Activated CD4-positive, alpha-beta T cell treated with anti-CD3 and anti-CD28 coated beads, Interleukin-2, Interleukin-4, amounts not matched to agents 100 ng/mL and 50 ng/mL, durations not matched to agents 16 hours and 8 hours (primary cell): ENCODE measurements around the gene IGSF1.

Source experiments
- DNase-seq: peaks from one replicate; pipeline ENCODE4 v3.0.0-alpha.2; 2020; ENCODE audit warnings: low spot score

IGSF1 gene, protein sequence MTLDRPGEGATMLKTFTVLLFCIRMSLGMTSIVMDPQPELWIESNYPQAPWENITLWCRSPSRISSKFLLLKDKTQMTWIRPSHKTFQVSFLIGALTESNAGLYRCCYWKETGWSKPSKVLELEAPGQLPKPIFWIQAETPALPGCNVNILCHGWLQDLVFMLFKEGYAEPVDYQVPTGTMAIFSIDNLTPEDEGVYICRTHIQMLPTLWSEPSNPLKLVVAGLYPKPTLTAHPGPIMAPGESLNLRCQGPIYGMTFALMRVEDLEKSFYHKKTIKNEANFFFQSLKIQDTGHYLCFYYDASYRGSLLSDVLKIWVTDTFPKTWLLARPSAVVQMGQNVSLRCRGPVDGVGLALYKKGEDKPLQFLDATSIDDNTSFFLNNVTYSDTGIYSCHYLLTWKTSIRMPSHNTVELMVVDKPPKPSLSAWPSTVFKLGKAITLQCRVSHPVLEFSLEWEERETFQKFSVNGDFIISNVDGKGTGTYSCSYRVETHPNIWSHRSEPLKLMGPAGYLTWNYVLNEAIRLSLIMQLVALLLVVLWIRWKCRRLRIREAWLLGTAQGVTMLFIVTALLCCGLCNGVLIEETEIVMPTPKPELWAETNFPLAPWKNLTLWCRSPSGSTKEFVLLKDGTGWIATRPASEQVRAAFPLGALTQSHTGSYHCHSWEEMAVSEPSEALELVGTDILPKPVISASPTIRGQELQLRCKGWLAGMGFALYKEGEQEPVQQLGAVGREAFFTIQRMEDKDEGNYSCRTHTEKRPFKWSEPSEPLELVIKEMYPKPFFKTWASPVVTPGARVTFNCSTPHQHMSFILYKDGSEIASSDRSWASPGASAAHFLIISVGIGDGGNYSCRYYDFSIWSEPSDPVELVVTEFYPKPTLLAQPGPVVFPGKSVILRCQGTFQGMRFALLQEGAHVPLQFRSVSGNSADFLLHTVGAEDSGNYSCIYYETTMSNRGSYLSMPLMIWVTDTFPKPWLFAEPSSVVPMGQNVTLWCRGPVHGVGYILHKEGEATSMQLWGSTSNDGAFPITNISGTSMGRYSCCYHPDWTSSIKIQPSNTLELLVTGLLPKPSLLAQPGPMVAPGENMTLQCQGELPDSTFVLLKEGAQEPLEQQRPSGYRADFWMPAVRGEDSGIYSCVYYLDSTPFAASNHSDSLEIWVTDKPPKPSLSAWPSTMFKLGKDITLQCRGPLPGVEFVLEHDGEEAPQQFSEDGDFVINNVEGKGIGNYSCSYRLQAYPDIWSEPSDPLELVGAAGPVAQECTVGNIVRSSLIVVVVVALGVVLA (N-terminal part only)

DNA sequence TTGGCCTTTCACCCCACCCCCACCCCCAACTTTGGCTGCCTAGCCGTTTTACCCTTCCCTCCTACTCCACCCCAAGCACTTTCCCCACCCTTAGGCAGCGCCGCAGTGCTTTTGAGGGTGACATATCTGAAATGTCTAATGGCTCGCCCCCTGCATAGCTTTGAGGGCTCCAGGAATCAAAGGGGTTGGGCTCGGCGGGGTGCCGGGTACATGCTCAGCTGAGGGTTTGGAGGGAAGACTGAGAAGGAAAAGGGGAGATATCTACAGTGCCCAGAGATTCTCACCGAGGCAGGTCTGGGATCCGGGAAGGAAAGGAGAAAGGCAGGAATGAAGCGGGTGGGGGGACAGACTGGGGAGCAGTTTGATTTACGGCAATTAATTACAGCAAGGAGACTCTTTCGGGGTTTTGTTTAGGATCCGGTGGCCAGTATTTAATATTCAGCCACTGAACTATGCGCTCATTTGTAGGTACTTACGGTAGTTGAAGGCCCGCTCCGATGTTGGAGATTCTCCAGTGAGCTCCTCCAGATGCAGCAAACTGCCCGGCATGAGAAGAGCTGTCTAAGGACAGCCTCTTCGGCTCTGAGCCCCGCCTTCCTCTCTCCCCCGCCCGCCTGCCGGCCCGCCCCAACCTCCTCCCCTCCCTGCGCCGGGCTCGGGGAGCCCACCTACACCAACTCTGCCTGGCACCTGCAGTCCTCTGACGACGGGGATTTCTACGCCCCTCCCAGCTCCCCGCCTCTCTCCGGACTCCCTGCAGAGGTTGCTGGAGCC, at the start of gene IGSF1:
Gene IGSF1, minus strand, starts transcription at position 569 of the 774 bp plus-strand sequence. CDS start 2,632 bp downstream, outside the sequence.
- no peak for DNase-seq

DNA sequence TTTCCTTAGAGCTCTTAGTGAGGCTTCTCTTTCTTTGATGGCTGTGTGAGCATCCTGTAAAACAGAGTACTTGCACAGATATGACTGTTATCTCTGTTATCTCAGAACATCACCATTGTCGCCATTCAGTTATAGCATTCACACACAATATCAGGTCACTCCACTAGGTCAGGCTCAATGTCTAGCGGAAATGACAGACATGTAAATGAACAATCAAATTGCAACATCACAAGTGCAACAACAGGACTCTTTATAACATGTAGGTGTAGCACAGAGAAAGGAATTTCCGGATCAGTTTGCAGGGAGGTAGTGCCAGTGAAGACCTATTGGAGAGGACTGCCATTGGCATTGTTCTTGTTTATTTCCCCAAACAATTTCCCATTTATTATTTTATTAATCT, 43.2 kb upstream of the IGSF1 start:
- DNase-seq, result no peak

DNA sequence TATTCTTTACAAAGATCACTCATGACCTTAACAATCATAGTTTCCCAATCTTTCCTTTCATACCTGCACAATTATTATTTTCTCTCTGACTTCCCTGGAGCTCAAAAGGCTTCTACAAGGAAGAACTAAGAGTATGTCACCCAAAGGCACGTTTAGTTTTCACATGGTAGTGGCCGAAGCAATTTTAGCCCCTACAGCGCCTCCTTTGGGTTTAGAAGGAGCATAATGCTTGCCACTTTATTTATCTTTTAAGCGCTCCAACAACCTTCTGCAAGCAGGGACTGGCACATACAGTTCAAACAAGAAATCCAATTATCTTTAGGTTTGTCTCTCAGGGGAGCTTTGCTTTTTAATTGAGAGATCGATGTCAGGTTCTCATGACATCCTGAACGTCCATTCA, 42.0 kb upstream of the IGSF1 start:
- DNase-seq, result no peak

DNA sequence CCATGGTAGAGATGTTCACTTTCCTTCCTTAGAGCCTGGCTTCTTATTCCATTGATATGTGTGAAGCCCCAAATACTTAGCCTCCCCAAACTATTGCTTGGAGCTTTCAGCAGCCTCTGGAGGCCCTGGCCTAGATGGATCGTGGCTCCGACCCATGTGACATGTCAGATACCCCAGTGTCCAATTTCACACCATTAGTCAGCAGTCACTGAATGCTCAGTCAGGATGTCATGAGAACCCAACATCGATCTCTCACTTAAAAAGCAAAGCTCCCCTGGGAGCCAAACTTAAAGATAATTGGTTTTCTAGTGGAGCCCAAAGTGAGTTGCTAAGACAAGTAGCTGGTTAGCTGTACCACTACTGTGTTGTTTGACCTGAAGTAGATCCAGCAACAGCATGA, 41.6 kb upstream of the IGSF1 start:
- DNase-seq, result no peak

DNA sequence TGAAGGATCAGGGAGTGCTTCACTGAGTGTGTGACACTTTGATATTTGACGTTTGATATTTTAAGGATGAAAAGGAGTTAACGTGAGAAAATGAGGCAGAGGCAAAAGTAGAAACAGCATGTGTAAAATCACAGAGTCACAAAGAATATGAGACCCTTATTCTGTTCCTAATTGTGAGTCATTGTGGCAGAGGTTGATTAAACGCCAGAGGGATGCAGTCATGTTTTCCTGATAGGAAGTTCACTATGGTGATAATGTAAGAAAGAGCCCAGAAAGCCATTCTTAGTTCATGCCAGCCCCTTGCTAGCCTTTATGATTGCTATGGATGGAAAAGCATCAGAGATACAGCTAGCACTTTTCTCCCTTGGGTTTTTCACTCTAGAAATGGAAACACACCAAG, 33.5 kb upstream of the IGSF1 start:
- DNase-seq, result no peak

DNA sequence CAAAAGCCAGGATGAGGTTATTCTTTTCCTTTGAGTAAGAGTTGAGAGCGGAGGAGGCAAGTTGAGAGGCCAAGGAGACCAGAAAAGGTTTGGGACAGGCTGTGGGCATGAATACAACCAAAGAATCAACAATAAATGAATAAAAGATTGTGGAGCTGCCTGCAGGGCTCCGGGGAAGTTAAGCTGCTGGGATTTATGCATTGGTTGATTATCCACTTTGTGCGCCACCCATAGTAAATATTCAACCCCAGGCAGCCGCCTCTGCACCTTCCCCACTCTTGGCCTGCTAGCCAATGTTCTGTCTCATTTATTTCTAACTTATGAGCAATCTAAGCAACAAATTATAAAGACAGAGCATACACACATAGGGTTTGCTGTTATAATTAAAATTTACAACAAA, 28.2 kb upstream of the IGSF1 start:
- no peak for DNase-seq

DNA sequence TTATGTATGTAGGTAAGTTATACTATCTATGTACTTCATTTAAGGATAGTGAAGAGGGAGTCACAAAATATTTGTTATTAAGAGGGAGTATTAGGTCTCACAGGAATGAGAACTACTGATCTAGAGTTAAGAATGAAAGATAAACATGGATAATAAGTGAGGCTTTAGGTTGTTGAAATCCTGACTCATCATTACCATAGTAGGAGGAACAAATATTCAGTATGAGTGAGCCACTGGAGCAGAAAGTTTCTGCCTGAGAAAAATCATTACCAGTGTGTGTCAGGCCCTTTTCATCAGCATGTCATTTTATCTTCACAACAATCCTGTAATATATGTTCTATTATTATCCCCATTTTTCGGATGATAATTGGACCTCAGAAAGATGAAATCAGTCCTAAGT, 27.2 kb upstream of the IGSF1 start:
- no peak for DNase-seq

DNA sequence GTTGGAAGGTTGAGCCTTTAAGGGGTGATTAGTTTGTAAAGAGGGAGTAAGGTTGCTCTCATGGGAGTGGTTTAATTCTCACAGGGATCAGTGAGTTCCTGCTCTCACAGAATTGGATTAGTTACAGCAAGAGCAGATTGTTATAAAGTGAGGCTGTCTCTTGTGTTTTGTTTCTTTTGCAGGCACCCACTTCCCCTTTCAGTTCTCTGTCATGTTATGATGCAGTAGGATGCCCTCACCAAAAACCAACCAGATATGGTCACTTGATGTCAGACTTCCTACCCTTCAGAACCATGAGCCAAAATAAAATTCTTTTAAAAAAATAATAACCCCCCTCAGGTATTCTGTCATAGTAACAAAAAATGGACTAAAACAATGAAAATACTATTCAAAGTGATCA, 19.9 kb upstream of the IGSF1 start:
- DNase-seq, result no peak

DNA sequence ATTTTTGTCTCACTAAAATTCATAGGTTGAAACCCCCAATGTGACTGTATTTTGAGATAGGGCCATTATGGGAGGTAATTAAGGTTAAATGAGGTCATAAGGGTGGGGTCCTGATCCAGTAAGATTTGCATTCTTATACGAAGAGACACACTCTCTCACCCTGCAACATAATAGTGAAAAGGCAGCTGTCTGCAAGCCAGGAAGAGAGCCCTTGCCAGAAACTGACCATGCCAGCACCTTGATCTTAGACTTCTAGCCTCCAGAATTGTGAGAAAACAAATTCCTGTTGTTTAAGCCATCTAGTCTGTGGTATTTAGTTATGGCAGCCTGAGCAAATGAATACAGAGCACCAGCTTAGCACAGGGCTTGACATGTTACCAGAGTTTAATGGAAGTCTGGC, 17.5 kb upstream of the IGSF1 start:
- no peak for DNase-seq

DNA sequence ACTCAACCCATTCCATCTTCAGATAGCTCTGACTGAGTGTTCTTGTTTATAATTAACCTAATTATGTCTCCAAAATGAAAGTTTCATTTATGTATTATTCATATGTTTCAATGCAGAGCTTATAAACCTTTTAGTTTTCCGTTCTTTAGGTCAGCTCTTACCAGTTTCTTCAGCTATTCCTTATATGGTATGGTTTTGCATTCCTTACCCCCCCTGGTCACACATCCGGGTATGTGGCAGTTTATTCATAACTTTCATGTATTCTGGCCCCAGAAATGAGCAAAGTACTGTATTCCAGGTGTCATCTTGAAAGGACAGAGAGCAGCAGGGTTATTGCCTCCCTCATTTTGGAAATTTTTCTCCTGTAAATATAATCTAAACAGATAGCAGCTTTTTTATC, 16.8 kb upstream of the IGSF1 start:
- no peak for DNase-seq

DNA sequence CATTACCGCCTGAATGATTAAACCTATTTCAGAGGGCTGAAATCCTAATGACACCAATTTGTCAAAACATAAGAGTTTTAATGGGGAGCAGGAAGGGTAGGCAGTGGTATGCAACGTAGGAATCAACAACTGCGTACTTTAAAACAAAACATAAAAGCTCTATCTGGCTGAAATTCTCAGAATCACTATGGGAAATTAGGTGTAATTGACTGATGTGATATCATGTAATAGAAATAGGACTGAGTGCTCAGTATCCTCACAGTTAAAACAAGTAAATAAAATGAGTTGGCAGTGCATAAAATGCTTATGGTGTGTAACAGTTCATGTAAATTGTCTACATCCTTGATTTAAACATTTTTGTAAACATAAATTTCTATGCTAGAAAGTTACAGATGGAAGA, 13.6 kb upstream of the IGSF1 start:
- DNase-seq, result no peak

DNA sequence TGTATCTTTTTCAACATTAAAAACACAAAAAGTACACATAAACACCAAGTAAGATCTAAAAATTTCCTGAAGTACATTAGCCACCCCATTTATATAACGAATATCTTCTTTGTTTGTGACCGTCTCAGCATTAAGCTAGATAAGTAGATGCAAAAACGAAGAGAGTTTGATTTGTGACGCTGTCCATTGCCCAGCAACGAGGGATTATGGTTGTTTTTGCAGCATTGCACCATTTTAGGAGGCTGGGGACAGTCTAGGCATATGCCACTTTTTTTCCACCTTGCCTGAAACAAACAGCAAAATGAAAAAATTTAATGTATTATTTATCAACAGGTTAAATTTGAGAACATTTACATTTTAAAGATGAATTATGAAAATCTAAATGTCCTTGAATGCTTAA, 12.0 kb upstream of the IGSF1 start:
- no peak for DNase-seq

DNA sequence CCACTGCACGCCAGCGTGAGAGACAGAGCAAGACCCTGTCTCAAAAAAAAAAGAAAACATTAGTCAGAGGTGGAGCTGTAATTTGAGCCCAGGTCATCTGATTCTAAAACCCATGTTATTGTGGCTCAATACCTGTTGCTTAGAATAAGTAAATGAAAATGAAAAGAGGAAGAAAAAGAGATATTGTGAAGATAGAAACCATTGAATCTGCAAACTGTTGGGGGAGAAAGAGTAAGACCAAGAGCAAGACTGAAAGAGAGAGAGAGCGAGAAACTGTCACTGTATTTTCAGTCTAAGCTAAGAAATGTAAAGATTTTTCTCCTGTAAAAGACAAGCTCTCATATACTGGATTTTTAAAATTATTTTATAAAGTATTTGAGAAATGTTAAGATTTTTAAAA, 9.7 kb upstream of the IGSF1 start:
- no peak for DNase-seq

DNA sequence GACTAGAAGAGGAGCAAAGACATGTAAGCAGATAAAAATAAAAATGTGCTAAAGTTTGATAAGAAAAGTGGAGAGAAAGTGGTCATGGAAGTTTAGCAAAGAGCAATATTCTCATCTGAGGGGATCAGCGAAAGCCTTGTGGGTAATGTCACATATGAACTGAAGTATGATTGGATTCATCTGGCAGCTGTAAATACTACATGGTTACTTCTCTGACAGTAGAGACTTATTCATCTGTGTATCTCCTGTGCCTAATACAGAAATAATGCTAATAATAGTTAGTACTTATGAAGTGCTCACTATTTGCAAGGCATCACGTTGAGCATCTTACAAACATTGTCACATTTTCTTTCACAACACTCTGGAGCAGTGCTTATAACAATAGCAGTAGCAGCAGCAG, 8.9 kb upstream of the IGSF1 start:
- DNase-seq, result no peak

DNA sequence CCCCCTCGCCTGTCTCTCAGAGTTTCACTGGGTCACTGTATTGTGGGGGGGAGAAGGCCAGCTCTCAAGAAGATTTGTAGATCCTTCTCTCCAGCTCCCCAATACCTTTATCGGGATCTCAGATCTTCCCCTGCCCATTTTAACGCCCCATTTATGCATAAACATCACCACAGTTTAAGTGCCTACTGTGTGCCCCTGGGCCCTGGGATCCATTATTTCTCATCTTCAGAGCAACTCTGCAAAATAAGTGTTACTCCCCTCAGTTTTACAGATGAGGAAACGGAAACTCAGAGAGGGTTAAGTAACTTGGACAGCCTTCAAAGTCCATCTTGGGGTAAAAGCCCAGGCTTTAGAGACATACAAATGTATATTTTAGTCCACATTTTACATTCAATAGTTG, 421 bp upstream of the IGSF1 start:
- no peak for DNase-seq

DNA sequence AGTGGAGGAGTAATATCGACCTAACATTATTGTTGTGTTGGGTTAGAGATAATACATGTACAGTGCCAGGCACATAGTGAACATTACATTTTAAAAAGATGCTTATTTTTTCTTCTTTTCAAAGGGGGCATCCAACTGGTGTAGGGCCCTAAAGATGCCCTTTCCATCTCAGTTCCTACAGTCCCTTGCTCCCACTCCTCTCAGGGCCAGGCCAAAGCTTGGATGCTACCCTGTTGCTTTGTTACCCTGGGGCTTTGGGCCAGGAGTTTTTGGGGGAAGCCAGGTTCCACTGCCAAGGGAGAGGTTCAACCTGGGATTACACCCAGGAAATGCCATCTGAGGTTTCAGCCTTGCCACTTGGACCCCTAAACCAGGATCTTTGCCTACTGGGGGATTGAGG, 918 bp downstream of the IGSF1 start:
- DNase-seq, result no peak

DNA sequence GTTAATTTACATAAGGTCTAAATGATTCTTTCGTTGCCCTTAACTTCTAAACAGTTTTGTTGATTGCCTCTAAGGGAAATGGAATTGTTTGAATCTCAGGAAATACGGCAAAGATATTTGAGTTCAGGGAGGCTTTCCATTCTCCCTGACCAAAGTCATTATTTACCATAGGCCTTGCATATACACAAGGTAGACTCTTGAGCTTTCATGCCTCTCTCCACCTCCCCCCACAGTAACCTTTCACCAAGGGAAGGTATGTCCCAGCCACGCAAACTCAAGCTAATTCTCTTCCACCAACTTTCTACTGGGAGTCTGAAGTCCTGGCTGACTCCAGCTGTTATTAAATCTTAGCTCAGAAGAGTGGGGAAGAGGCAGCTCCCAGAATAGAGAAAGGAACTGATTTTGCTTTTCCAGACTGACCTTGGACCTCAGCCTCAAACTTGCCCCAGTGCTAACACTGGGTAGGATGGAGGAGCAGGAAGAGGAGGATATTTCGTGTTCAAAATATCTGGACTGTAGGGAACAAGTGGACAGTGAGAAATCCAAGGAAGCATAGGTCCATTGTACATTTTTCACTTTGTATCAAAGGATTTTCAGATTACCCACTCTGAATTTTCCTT, 1.4 kb downstream of the IGSF1 start:
- DNase-seq, result no peak

DNA sequence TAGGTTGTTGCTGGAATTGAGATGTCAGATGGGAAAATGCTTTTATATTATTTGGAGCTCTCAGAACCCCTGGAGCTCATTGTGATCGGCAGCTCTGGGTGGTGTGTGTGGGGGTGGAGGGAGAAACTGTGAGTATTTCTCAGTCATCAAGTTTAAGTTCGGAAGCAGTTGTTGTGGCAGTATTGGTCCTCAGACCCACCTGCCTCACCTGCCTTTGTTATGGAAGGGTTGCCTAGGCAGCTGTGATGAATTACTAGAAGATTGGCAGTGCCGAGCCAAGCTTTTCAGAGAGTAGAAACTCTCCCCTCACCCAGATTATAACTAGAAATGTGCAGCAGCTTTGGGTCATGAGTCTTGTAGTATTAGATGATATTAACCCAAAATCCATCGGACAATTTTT, 9.5 kb downstream of the IGSF1 start:
- no peak for DNase-seq

DNA sequence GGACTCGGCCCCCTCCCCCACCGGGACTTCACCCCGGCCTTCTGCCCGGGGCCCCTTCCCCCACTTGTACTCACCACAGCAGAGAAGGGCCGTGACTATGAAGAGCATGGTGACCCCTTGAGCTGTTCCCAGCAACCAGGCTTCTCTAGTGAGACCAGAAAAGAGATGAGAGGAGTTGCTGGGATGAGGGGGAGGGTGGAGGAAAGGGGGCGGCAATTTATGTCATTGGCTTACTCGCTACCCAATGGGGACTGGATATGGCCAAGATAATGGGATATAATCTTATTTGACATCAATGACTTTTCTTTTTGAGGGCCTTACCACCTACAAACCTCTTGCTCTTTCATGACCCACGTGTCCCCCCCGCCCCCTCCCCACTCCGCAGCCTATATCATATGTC, 9.9 kb downstream of the IGSF1 start:
- DNase-seq, result no peak

DNA sequence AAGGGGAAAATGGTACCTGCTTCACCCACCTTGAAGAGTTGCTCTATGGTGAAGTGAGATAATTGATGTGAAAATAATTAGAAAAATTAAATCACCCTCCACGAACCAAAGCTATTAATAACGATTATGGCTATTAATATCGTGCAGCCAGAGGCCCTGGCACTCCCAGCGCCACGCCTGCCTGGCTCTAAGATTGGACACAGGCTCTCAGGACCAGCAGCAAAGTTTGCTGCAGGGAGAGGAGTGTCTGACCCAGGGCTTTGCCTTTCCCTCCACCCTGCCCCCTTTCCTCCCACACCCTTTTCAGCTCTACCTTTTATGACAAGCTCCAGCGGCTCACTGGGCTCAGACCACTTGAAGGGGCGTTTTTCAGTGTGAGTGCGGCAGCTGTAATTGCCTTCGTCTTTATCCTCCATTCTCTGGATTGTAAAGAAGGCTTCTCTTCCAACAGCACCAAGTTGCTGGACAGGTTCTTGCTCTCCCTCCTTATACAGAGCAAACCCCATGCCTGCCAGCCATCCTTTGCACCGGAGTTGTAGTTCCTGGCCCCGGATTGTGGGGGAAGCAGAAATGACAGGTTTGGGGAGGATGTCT, 11.5 kb downstream of the IGSF1 start:
- no peak for DNase-seq

DNA sequence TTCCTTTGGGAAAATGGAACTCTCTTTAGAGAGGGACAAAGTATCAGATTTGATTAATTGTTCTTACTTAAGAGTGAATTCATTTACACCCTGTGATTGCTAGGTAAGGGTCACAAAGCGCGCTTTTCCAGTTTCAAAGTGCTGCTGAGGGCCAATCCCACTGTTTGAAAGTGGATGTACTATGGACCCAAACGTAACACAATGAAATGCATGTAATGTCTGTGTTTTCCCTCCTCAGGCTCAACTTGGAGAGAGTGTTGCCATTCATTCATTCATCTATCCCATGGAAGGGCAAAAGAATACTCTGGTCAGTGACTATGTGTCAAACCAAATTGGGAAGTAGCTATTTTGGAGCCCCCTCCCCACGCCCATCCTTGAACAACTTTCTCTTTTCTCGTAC, 16.1 kb downstream of the IGSF1 start:
- no peak for DNase-seq
